Transverse colon (tissue), 4 donors: ENCODE results near the gene ACACA. TPM values are rescaled to one million over a fixed set of nuclear protein-coding genes. Genes with fewer than 3 reads are reported as not detected.

Experiments
- DNase-seq: peaks from one replicate; pipeline ENCODE4 v3.0.0-alpha.2; 2019
- H3K27ac ChIP-seq, 4 donors: fragments of 200-600 bp; sonication (generic); 2 replicates each; pipeline ENCODE4 v1.5.1; 2016 to 2018; ENCODE audit warnings: inconsistent platforms in 4 of 4
- H3K27me3 ChIP-seq: fragments of 200-600 bp; sonication (generic); 2 replicates; pipeline ENCODE4 v1.5.1; 2017; ENCODE audit warnings: inconsistent platforms
- H3K36me3 ChIP-seq, 4 donors: fragments of 200-600 bp; sonication (generic); 2 replicates each; pipeline ENCODE4 v1.5.1; 2017 to 2019; ENCODE audit warnings: inconsistent platforms in 4 of 4
- H3K4me1 ChIP-seq, 4 donors: fragments of 200-600 bp; sonication (generic); 2 replicates each; pipeline ENCODE4 v1.5.1; 2017 to 2020; ENCODE audit warnings: inconsistent platforms in 4 of 4
- H3K4me3 ChIP-seq, 4 donors: fragments of 200-600 bp; sonication (generic); 1 replicate in 1 of 4; 2 replicates in 3 of 4; pipeline versions ENCODE4 v1.5.1 to v1.6.1; 2017 to 2019; ENCODE audit warnings: inconsistent platforms in 4 of 4
- H3K9me3 ChIP-seq, 2 donors: fragments of 200-600 bp; sonication (generic); 2 replicates each; pipeline ENCODE4 v1.5.1; 2017 to 2019; ENCODE audit warnings: inconsistent platforms in 2 of 2
- CTCF ChIP-seq, 5 experiments: fragments of 200-600 bp in 3 of 5; fragments of 450-650 bp in 2 of 5; sonication (generic) in 3 of 5; IDR thresholded peaks; 1 replicate in 2 of 5; 2 replicates in 3 of 5; pipeline ENCODE4 v1.5.1; 2016 to 2017; ENCODE audit warnings: antibody characterized with exemption in 5 of 5, inconsistent platforms in 3 of 5, mild to moderate bottlenecking in 2 of 5, moderate library complexity in 1 of 5
- EP300 ChIP-seq: sonication (generic); formaldehyde crosslinking; IDR thresholded peaks from one replicate; pipeline ENCODE4 v1.6.1; 2017; ENCODE audit warnings: antibody characterized with exemption, low read depth
- POLR2A ChIP-seq: fragments of 450-650 bp; IDR thresholded peaks from one replicate; pipeline ENCODE4 v1.6.1; 2016; ENCODE audit warnings: antibody characterized with exemption, mild to moderate bottlenecking, moderate library complexity
- POLR2AphosphoS5 ChIP-seq, 3 donors: sonication (generic); formaldehyde crosslinking; IDR thresholded peaks; one replicate each; pipeline ENCODE4 v1.6.1; 2016; ENCODE audit warnings: antibody characterized with exemption in 3 of 3
- WGBS, 2 donors: methylation state at CpG; one replicate each; pipeline ENCODE4 v1.1.5; 2018; ENCODE audit warnings: low coverage in 1 of 2; 5-methylcytosine and 5-hydroxymethylcytosine counted together
- in situ Hi-C, 4 donors: fragments of 200-750 bp; cut with MboI; loops; one replicate each; pipeline versions ENCODE4 v1.15.0 to v1.15.1; 2017; ENCODE audit warnings: low sequenced_read_pairs in 3 of 4, low pct_ligation_motif_present in 1 of 4, low pct_unique_long_range_greater_than_20kb in 1 of 4
- intact Hi-C: fragments of 100-400 bp; cut with DNase I; formaldehyde crosslinking; loops from one replicate; pipeline ENCODE4 v1.15.1; 2023; ENCODE audit warnings: low total_unique reads
- total RNA-seq, 4 donors: library from RNA; depleted of rRNA; stranded (reverse); fragments of >200 nt; gene quantifications; one replicate each; pipeline ENCODE4 v1.1.0, GENCODE V29; 2016

The ACACA gene
- total RNA-seq, 4 donors from 2014 or later: 21.7 to 173 (median 23.9) TPM

- 80 to 81% methylated on average over 8 to 11 of the region's 11 CpGs for WGBS, 2 donors
- H3K9me3 ChIP-seq: no peaks in the 10 kb centered on the region
- peaks cover 0 to 21% (median 12%) of the 10 kb centered on the region in 4 donors for H3K4me1 ChIP-seq
- in situ Hi-C loops: loop anchor here in 1 of 4 donors (25.0 kb wide), 1 partner anchor 98 kb away; no protein-coding TSS in a partner anchor
- DNase-seq: no peak
- intact Hi-C loops: no loop called here
- H3K36me3 ChIP-seq: no peaks in the 10 kb centered on the region
- no peak overlapping the region for H3K27ac ChIP-seq
- TF ChIP-seq EP300 (no peak), CTCF (IDR thresholded peaks at IDR 0.05) (no peak), POLR2A (no peak), POLR2AphosphoS5 (IDR thresholded peaks at IDR 0.05) (no peak)
- peaks cover 5% of the 10 kb centered on the region for H3K27me3 ChIP-seq
- no peak overlapping the region for H3K4me3 ChIP-seq
These were observed 342.4 kb downstream of the ACACA start for GRCh38 chr17:37064206-37064605.

GRCh38 chr17:37062021-37062420 lies 344.6 kb downstream of the ACACA start:
- WGBS, 2 donors: 83% methylated on average over 9 of the region's 9 CpGs; no CpG with 5 or more reads in 1 of the 2 donors
- peaks cover 0 to 8% (median 0%) of the 10 kb centered on the region in 4 donors for H3K36me3 ChIP-seq
- H3K4me3 ChIP-seq: no peak overlapping the region
- DNase-seq: no peak
- H3K4me1 ChIP-seq: peaks cover 0 to 5% (median under 1%) of the 10 kb centered on the region in 4 donors
- intact Hi-C loops (no loop called here), in situ Hi-C loops (loop anchor here in 1 of 4 donors (25.0 kb wide), 1 partner anchor 100 kb away; no protein-coding TSS in a partner anchor)
- no peaks in the 10 kb centered on the region for H3K9me3 ChIP-seq
- TF ChIP-seq POLR2A (no peak), POLR2AphosphoS5 (IDR thresholded peaks at IDR 0.05) (no peak)
- H3K27ac ChIP-seq: no peak overlapping the region
- H3K27me3 ChIP-seq: peaks cover 5% of the 10 kb centered on the region

- H3K4me3 ChIP-seq: no peak overlapping the region
- in situ Hi-C loops (loop anchor here in 1 of 4 donors (25.0 kb wide), 1 partner anchor 101 kb away; no protein-coding TSS in a partner anchor), intact Hi-C loops (no loop called here)
- H3K36me3 ChIP-seq: peaks cover 0 to 15% (median 0%) of the 10 kb centered on the region in 4 donors
- TF ChIP-seq POLR2A: no peak
- no peak for TF ChIP-seq EP300
- TF ChIP-seq CTCF (IDR thresholded peaks at IDR 0.05): no peak
- no peak for TF ChIP-seq POLR2AphosphoS5 (IDR thresholded peaks at IDR 0.05)
- H3K27me3 ChIP-seq: peaks cover 2% of the 10 kb centered on the region
- no peaks in the 10 kb centered on the region for H3K9me3 ChIP-seq
- WGBS, 2 donors: 28 to 35% methylated on average over 3 to 7 of the region's 7 CpGs
- H3K4me1 ChIP-seq: peaks cover 0 to under 1% (median 0%) of the 10 kb centered on the region in 4 donors
- no peak for DNase-seq
- H3K27ac ChIP-seq: no peak overlapping the region
These were observed 345.7 kb downstream of the ACACA start for GRCh38 chr17:37060928-37061327.

- H3K4me3 ChIP-seq: no peak overlapping the region
- no peaks in the 10 kb centered on the region for H3K9me3 ChIP-seq
- H3K4me1 ChIP-seq: no peaks in the 10 kb centered on the region
- no peak for DNase-seq
- in situ Hi-C loops: loop anchor here in 1 of 4 donors (25.0 kb wide), 1 partner anchor 102 kb away; no protein-coding TSS in a partner anchor
- no peak overlapping the region for H3K27ac ChIP-seq
- 90 to 91% methylated on average over 6 of the region's 6 CpGs for WGBS, 2 donors
- intact Hi-C loops: no loop called here
- TF ChIP-seq POLR2AphosphoS5 (IDR thresholded peaks at IDR 0.05) (no peak), EP300 (no peak), POLR2A (no peak), CTCF (IDR thresholded peaks at IDR 0.05) (no peak)
- peaks cover 0 to 15% (median 0%) of the 10 kb centered on the region in 4 donors for H3K36me3 ChIP-seq
- no peaks in the 10 kb centered on the region for H3K27me3 ChIP-seq
These were observed 346.5 kb downstream of the ACACA start for GRCh38 chr17:37060094-37060493.

DNA sequence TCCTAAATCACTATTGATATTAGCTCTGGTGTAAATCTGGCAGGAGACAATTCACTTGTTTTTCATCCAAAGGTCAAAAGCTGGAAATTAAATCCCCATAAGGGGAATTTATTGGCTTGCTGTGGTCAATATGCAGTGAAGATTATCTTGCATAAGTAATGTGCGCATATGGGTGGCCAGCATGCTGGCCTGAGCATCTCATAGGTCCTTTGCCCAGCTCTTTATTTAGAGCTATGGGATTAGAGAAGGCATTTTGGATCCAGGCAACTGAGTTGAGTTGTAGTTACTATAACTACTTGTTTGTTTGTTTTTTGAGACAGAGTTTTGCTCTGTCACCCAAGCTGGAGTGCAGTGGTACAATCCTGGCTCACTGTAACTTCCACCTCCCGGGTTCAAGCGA lies 347.1 kb downstream of the ACACA start:
- H3K36me3 ChIP-seq: peaks cover 0 to 15% (median 0%) of the 10 kb centered on the region in 4 donors
- H3K27me3 ChIP-seq: no peaks in the 10 kb centered on the region
- no peak overlapping the region for H3K27ac ChIP-seq
- H3K4me3 ChIP-seq: no peak overlapping the region
- no peak for DNase-seq
- no peaks in the 10 kb centered on the region for H3K9me3 ChIP-seq
- intact Hi-C loops: no loop called here
- in situ Hi-C loops: loop anchor here in 2 of 4 donors (10.0 to 25.0 kb wide), 2 partner anchors 103 to 445 kb away; no protein-coding TSS in a partner anchor
- TF ChIP-seq POLR2A: no peak
- no peak for TF ChIP-seq CTCF (IDR thresholded peaks at IDR 0.05)
- no peak for TF ChIP-seq POLR2AphosphoS5 (IDR thresholded peaks at IDR 0.05)
- TF ChIP-seq EP300: no peak
- 88 to 90% methylated on average over 2 to 3 of the region's 3 CpGs for WGBS, 2 donors
- H3K4me1 ChIP-seq: no peaks in the 10 kb centered on the region
